ENCODE results near the gene LRRC37A. TPM values are rescaled to one million over a fixed set of nuclear protein-coding genes. Genes with fewer than 3 reads are reported as not detected.
"Not testable (repeated sequence)": the region's sequence is repeated elsewhere in the genome, so short reads cannot be mapped to it uniquely, and the experiment has no call there.

The LRRC37A gene
- total RNA-seq, 1 experiment from 2014 or later = 1.3 TPM

DNA sequence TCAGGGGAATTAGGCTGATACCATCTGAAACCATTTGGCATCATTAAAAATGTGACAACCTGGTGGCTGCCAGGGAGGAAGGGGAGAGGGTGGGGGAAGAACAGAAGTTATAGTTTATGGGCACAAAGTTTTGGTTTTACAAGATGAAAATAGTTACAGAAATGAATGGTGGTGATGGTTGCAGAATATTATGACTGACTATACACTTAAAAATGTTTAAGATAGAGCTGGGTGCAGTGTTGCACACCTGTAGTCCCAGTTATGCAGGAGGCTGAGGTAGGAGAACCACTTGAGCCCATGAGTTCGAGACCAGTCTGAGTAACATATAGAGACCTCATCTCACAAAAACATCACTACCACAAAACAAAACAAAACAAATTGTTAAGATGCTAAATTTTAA lies 54.1 kb downstream of the LRRC37A start:
- intact Hi-C loops (cut with micrococcal nuclease; ENCODE audit: unreplicated experiment); H3K27me3 ChIP-seq (ENCODE audit: insufficient read depth, low read depth); H3K36me3 ChIP-seq (ENCODE audit: low read depth); H4K20me1 ChIP-seq (ENCODE audit: insufficient read depth); H2AFZ ChIP-seq; H3K9me2 ChIP-seq (ENCODE audit: insufficient read depth); H3K79me2 ChIP-seq (ENCODE audit: low read depth); H3K4me1 ChIP-seq (replicated peaks; ENCODE audit: insufficient read depth); H3K27ac ChIP-seq; DNase-seq; H3K9me3 ChIP-seq (ENCODE audit: insufficient read depth, low read depth); POLR2A ChIA-PET (ENCODE audit: unreplicated experiment); H3K4me2 ChIP-seq; CTCF ChIA-PET; H3F3A ChIP-seq (ENCODE audit: insufficient read depth, low read depth); H3K4me3 ChIP-seq; BruUV-seq (replicated peaks): not testable (repeated sequence)

DNA sequence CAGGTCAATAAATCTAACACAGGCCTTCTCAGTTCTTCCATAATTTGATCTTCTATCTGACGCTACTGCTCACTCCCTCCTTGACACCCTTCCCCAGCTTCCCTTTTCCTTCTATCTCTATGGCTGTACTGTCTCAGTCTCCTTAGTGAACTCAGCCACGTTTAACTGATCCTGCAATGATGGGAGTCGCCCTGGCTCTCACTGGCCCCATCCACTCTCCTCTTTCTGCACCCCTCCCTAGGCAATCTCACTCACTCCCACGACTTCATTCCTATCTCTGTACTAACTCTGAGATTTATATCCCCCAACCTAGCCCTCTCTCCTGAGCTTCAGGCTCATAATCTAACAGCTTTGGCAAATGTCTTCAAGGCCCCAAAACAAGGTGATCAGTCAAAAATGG lies 58.9 kb downstream of the LRRC37A start:
- H3K4me2 ChIP-seq; H3K9me3 ChIP-seq (ENCODE audit: insufficient read depth, low read depth); H4K20me1 ChIP-seq (ENCODE audit: insufficient read depth); H3K4me1 ChIP-seq (replicated peaks; ENCODE audit: insufficient read depth); BruUV-seq (replicated peaks); H3F3A ChIP-seq (ENCODE audit: insufficient read depth, low read depth); POLR2A ChIA-PET (ENCODE audit: unreplicated experiment); H3K4me3 ChIP-seq; H3K27ac ChIP-seq; H3K27me3 ChIP-seq (ENCODE audit: insufficient read depth, low read depth); DNase-seq; H3K36me3 ChIP-seq (ENCODE audit: low read depth); intact Hi-C loops (cut with micrococcal nuclease; ENCODE audit: unreplicated experiment); H3K9me2 ChIP-seq (ENCODE audit: insufficient read depth); H2AFZ ChIP-seq; H3K79me2 ChIP-seq (ENCODE audit: low read depth); CTCF ChIA-PET: not testable (repeated sequence)

DNA sequence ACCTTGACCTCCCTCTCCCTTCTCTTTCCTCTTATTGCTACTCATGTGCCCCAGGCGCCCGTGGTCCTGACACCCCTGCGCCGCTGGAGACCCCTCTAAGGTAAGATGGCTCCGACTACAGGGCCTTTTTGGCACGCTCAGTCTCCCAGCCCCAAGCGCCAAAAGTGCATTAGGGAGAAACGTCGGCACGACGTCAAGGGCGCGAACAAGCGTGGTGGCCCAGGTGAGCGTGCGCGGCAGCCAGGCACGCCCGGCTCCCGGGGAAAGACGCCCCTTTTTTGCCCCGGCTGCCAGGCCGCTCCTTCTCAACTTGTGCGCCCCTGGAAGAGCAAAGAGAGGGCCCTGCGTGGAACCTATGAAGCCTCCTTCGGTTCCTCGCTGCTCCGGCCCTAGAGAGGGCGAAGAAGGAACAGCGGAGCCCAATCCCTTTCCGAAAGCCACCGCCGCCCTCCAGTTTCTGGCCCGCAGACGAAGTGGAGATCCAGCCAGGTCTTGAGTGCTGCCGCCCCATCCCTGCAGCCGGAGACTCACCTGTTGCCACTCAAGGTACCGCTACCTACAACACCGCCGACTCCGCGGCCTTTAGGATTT lies 66.3 kb downstream of the LRRC37A start:
- H4K20me1 ChIP-seq (ENCODE audit: insufficient read depth); H3K27me3 ChIP-seq (ENCODE audit: insufficient read depth, low read depth); H3F3A ChIP-seq (ENCODE audit: insufficient read depth, low read depth); H3K9me2 ChIP-seq (ENCODE audit: insufficient read depth); H3K36me3 ChIP-seq (ENCODE audit: low read depth); H2AFZ ChIP-seq; DNase-seq; H3K4me3 ChIP-seq; intact Hi-C loops (cut with micrococcal nuclease; ENCODE audit: unreplicated experiment); POLR2A ChIA-PET (ENCODE audit: unreplicated experiment); H3K9me3 ChIP-seq (ENCODE audit: insufficient read depth, low read depth); CTCF ChIA-PET; H3K27ac ChIP-seq; H3K4me2 ChIP-seq; H3K4me1 ChIP-seq (replicated peaks; ENCODE audit: insufficient read depth); H3K79me2 ChIP-seq (ENCODE audit: low read depth); BruUV-seq (replicated peaks): not testable (repeated sequence)

DNA sequence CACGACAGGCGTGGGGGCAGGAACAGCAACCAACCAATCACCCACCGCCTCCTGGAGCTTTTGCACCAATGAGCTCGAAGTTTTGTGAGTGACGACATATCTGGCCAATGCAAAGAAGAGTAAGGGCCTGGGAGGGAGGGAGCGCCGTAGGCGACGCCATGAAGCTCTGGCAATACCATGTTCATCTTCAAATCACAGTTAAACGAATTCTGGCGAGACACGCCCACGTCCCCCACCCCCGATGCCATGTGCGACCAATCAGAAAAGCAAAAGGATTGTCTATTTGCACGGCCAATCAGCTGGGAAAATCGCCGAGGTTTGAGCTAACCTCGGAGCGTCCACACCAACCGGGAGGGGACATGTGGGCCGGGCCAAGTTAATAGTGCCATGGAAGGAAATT lies 66.8 kb downstream of the LRRC37A start, which contains the start of gene ARL17B:
TSS of gene ARL17B (minus strand) at position 12 of the 400 bp plus-strand sequence. CDS start 3,369 bp downstream, outside the sequence.
- H3K4me2 ChIP-seq; H3K27me3 ChIP-seq (ENCODE audit: insufficient read depth, low read depth); POLR2A ChIA-PET (ENCODE audit: unreplicated experiment); H3K9me2 ChIP-seq (ENCODE audit: insufficient read depth); H3F3A ChIP-seq (ENCODE audit: insufficient read depth, low read depth); H3K79me2 ChIP-seq (ENCODE audit: low read depth); H3K27ac ChIP-seq; H3K4me3 ChIP-seq; H3K36me3 ChIP-seq (ENCODE audit: low read depth); H2AFZ ChIP-seq; intact Hi-C loops (cut with micrococcal nuclease; ENCODE audit: unreplicated experiment); H4K20me1 ChIP-seq (ENCODE audit: insufficient read depth); H3K9me3 ChIP-seq (ENCODE audit: insufficient read depth, low read depth); CTCF ChIA-PET; H3K4me1 ChIP-seq (replicated peaks; ENCODE audit: insufficient read depth): not testable (repeated sequence)
- TSS peak; percentile 64 for BruUV-seq (replicated peaks)
- DNase-seq = peak in 1 of 2 experiments; percentile 92

DNA sequence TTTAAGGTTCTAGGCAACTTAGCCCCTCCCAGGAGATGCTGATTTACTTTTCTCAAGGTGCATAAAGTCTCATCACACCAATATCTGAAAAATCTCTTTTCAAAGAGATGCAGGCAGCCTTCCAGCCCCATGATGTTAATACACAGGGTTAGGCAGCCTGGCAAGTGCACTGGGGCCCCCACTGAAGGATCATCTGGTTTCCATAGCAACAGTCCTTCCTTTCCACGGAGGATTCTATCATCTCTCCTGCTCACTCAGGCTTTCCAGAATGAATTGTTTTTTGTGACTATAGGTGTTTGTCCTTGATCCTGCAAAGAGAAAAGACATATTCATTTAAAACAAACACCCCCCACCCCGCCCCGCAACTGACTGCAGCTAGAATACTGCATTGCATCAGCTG lies 72.6 kb downstream of the LRRC37A start:
- H3K79me2 ChIP-seq (ENCODE audit: low read depth); intact Hi-C loops (cut with micrococcal nuclease; ENCODE audit: unreplicated experiment); H3K27me3 ChIP-seq (ENCODE audit: insufficient read depth, low read depth); BruUV-seq (replicated peaks); H2AFZ ChIP-seq; H3K4me2 ChIP-seq; H3K36me3 ChIP-seq (ENCODE audit: low read depth); POLR2A ChIA-PET (ENCODE audit: unreplicated experiment); DNase-seq; H3K4me1 ChIP-seq (replicated peaks; ENCODE audit: insufficient read depth); H3K4me3 ChIP-seq; H3K9me3 ChIP-seq (ENCODE audit: insufficient read depth, low read depth); H4K20me1 ChIP-seq (ENCODE audit: insufficient read depth); H3K27ac ChIP-seq; H3K9me2 ChIP-seq (ENCODE audit: insufficient read depth); CTCF ChIA-PET; H3F3A ChIP-seq (ENCODE audit: insufficient read depth, low read depth): not testable (repeated sequence)

DNA sequence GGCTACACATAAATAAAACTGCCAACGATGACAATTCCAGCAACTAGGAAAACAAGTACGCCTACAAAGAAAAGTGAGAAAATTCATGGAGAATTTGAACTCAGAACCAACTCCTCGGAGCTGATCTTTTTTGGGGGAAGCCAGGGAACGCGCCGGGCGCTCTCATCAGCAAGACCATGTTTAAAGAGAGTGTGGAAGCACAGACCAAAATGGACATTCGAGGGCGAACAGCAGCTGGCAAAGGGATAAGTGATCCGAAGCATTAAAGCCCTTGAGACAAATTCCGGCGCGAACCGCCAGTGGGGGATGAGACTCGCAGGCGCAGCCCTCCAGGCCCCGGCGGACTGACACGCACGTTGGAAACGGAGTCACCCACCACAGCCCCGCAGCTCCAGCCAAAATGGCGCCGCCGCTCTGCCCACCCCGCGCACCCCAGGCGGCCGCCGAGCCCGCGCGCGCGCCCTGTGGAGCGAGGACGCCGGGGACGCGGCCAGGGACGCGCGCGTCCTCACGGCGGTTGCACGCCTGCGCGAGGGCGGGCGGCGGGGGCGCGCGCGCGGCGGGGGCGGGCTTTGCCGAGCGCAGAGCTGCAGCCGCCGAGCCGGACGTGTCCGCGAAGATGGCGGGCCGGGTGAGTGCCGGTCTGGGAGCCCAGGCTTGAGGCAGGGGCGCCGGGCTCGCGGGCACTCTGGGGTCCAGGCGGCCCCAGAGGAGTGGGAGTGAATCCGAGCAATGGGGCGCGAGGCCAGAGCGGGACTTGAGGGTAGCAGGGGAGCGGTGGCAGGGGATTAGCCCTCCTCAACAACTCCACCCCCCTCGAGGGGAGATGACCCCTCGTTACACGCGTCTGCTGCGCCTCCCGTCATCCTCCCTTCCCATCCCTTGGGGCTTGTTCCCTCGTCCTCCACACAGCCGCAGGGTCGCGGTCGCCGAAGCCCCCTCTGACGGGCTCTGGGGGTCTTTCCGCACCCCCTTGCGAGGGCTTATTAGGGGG lies 77.6 kb downstream of the LRRC37A start:
- CTCF ChIA-PET; H3K27me3 ChIP-seq (ENCODE audit: insufficient read depth, low read depth); H3K9me2 ChIP-seq (ENCODE audit: insufficient read depth); H3K9me3 ChIP-seq (ENCODE audit: insufficient read depth, low read depth); H3K36me3 ChIP-seq (ENCODE audit: low read depth); H3K4me2 ChIP-seq; intact Hi-C loops (cut with micrococcal nuclease; ENCODE audit: unreplicated experiment); DNase-seq; H3K4me1 ChIP-seq (replicated peaks; ENCODE audit: insufficient read depth); H3K79me2 ChIP-seq (ENCODE audit: low read depth); H3F3A ChIP-seq (ENCODE audit: insufficient read depth, low read depth); H2AFZ ChIP-seq; H3K4me3 ChIP-seq; H4K20me1 ChIP-seq (ENCODE audit: insufficient read depth); H3K27ac ChIP-seq; POLR2A ChIA-PET (ENCODE audit: unreplicated experiment): not testable (repeated sequence)
- BruUV-seq (replicated peaks) = TSS peak; percentile 94

DNA sequence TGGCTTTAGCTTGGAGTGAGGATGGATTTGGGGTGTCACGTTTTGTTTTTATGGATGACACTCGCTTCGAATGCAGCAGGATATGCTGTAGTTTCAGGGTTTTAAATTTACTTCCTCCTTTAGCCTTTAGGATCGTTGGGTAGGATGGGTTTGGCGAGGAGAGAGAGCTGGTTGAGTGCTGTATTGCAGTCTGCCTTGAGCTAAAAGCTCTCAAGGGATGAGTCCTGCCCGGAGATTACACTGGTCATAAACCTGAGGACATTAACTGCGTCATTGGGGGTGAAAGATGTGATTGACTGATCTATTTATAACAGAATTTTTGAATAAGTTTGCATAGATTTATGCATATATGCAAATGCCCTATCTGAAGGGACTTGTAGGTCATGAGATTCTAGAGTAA lies 78.5 kb downstream of the LRRC37A start:
- BruUV-seq (replicated peaks); H4K20me1 ChIP-seq (ENCODE audit: insufficient read depth); intact Hi-C loops (cut with micrococcal nuclease; ENCODE audit: unreplicated experiment); H3K9me3 ChIP-seq (ENCODE audit: insufficient read depth, low read depth); H3F3A ChIP-seq (ENCODE audit: insufficient read depth, low read depth); H3K4me2 ChIP-seq; H3K36me3 ChIP-seq (ENCODE audit: low read depth); POLR2A ChIA-PET (ENCODE audit: unreplicated experiment); H3K79me2 ChIP-seq (ENCODE audit: low read depth); H3K27ac ChIP-seq; H3K27me3 ChIP-seq (ENCODE audit: insufficient read depth, low read depth); CTCF ChIA-PET; H3K4me3 ChIP-seq; H3K4me1 ChIP-seq (replicated peaks; ENCODE audit: insufficient read depth); DNase-seq; H2AFZ ChIP-seq; H3K9me2 ChIP-seq (ENCODE audit: insufficient read depth): not testable (repeated sequence)
